ENCODE measurements around the gene TRIM28.

- TF ChIP-seq CTCF (conservative IDR thresholded peaks at IDR 0.05; ENCODE audit: low read length) (no peak), EZH2phosphoT487 (IDR thresholded peaks at IDR 0.05; ENCODE audit: borderline replicate concordance) (no peak)
Observed at GRCh38 chr19:58563034-58563573, 19.2 kb downstream of the TRIM28 start.

Measured in Loucy (cell line).